Lower lobe of right lung (tissue), 2 donors: Measurements from ENCODE around the gene ARL2BP. TPM values are rescaled to one million over a fixed set of nuclear protein-coding genes. Genes with fewer than 3 reads are reported as not detected.

Experiments
- ATAC-seq, 2 donors: fragments of 200-7000 bp; cut with Tn5 transposase; one replicate each; pipeline ENCODE4 v1.9.1; 2020 to 2022; ENCODE audit warnings: mild to moderate bottlenecking in 2 of 2, moderate library complexity in 2 of 2
- DNase-seq: peaks from one replicate; pipeline ENCODE4 v3.0.0-alpha.2; 2020
- H3K27ac ChIP-seq: fragments of 200-600 bp; one replicate; pipeline ENCODE4 v1.8.0; 2022
- H3K27me3 ChIP-seq: fragments of 200-600 bp; one replicate; pipeline ENCODE4 v1.8.0; 2022; ENCODE audit warnings: low read depth
- H3K36me3 ChIP-seq: fragments of 200-600 bp; one replicate; pipeline ENCODE4 v1.8.0; 2022; ENCODE audit warnings: mild to moderate bottlenecking
- H3K4me1 ChIP-seq: fragments of 200-600 bp; one replicate; pipeline ENCODE4 v1.8.0; 2022
- H3K4me3 ChIP-seq: fragments of 200-600 bp; one replicate; pipeline ENCODE4 v1.8.0; 2022; ENCODE audit warnings: mild to moderate bottlenecking
- H3K9me3 ChIP-seq: fragments of 200-600 bp; one replicate; pipeline ENCODE4 v1.8.0; 2022
- intact Hi-C: fragments of 100-400 bp; cut with DNase I; formaldehyde crosslinking; loops from one replicate; pipeline ENCODE4 v1.11.0; 2022
- total RNA-seq: library from RNA; stranded (reverse); fragmentation: NEBNext Ultra II Directional; extraction: Animal tissue kit (Norgen Biotek cat#: 25700); gene quantifications from one replicate; pipeline ENCODE4 v1.2.1, GENCODE V29; 2021
- TF ChIP-seq, protein P1 (sequence below): fragments of 200-600 bp; IDR thresholded peaks from one replicate; pipeline ENCODE4 v1.8.0; 2022; ENCODE audit warnings: antibody characterized with exemption, mild to moderate bottlenecking
- donor health status: DM: no; HTN: yes; CAD: no; lungs with severe emphysema.

The ARL2BP gene
- total RNA-seq, 1 donor from 2014 or later: 58.1 TPM

DNA sequence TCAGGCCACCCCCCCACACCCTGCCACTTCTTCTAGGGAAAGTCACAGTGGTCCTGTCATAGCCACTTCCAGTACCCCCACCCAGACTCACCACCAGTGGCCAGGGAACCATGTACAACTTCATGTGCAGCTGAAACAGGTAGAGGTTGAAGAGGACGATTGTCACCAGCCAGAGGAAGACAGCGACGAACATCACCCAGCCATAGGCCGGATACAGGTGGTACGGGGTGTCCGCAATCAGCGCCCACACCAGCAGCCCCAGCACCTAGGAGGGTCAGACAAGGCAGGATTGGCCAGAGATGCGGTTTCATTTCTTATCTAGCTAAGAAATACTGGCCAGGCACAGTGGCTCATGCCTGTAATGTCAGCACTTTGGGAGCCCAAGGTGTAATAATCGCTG is 16.7 kb downstream of the ARL2BP start:
- Histone ChIP-seq H3K27me3 (no peaks in the 10 kb centered on the region), H3K4me1 (peaks cover 38% of the 10 kb centered on the region), H3K27ac (no peak overlapping the region), H3K36me3 (peaks cover 24% of the 10 kb centered on the region), H3K4me3 (no peak overlapping the region), H3K9me3 (no peaks in the 10 kb centered on the region)
- intact Hi-C loops: no loop called here
- ATAC-seq (no peak), DNase-seq (peak; percentile 10)
- TF ChIP-seq, protein P1, sequence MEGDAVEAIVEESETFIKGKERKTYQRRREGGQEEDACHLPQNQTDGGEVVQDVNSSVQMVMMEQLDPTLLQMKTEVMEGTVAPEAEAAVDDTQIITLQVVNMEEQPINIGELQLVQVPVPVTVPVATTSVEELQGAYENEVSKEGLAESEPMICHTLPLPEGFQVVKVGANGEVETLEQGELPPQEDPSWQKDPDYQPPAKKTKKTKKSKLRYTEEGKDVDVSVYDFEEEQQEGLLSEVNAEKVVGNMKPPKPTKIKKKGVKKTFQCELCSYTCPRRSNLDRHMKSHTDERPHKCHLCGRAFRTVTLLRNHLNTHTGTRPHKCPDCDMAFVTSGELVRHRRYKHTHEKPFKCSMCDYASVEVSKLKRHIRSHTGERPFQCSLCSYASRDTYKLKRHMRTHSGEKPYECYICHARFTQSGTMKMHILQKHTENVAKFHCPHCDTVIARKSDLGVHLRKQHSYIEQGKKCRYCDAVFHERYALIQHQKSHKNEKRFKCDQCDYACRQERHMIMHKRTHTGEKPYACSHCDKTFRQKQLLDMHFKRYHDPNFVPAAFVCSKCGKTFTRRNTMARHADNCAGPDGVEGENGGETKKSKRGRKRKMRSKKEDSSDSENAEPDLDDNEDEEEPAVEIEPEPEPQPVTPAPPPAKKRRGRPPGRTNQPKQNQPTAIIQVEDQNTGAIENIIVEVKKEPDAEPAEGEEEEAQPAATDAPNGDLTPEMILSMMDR: no peak

GRCh38 chr16:57262841-57263540 is 17.9 kb downstream of the ARL2BP start:
- peaks cover 12% of the 10 kb centered on the region for H3K36me3 ChIP-seq
- ATAC-seq (no peak), DNase-seq (peak; percentile 47)
- H3K4me1 ChIP-seq: peaks cover 50% of the 10 kb centered on the region
- no peak overlapping the region for H3K4me3 ChIP-seq
- intact Hi-C loops: no loop called here
- no peaks in the 10 kb centered on the region for H3K27me3 ChIP-seq
- peak overlapping the region; percentile 80 for H3K27ac ChIP-seq
- TF ChIP-seq, protein P1: no peak
- H3K9me3 ChIP-seq: no peaks in the 10 kb centered on the region

DNA sequence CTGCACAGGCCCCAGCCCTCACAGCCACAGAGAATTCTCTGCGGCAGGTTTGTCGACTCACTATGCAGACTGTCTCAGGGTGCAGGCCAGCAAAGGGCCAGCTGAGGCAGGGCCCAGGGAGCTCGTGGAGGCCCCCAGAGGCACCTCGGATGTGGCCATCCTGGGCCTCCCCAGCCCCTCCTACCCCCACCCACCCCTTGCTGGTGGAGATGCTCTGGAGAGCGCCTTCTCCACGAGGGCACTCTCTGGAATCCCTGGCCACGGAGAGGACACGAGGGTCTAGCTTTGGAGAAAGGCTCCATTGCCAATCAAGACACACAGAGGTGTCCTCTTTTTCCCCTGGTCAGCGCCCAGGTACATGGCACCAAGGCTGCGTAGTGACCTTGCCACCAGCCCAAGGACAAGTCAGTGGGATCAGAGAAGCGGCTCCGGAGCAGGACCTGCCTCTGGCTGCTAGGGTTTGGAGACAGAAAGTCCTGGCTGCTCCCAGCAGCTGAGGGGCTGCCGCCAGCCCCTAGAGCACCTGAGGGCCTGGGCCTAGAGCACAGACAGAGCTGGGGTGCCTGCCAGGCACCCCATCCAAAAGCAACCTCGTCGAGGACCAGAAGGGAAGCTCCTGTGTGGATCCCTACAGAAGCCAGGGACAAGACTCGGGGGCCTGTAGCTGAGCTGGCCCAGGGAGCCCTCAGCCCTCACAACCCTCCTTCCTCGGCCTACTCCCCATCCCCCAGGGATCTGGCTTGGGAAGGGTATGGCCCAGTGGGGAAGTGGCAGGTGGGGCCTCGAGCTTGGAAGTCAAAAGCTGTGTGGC is 18.7 kb downstream of the ARL2BP start:
- TF ChIP-seq, protein P1: no peak
- H3K27me3 ChIP-seq: no peaks in the 10 kb centered on the region
- intact Hi-C loops: no loop called here
- H3K4me1 ChIP-seq: peaks cover 57% of the 10 kb centered on the region
- H3K4me3 ChIP-seq: no peak overlapping the region
- H3K9me3 ChIP-seq: no peaks in the 10 kb centered on the region
- peak overlapping the region; percentile 80 for H3K27ac ChIP-seq
- peaks cover 7% of the 10 kb centered on the region for H3K36me3 ChIP-seq
- ATAC-seq (no peak), DNase-seq (peak; percentile 34)

DNA sequence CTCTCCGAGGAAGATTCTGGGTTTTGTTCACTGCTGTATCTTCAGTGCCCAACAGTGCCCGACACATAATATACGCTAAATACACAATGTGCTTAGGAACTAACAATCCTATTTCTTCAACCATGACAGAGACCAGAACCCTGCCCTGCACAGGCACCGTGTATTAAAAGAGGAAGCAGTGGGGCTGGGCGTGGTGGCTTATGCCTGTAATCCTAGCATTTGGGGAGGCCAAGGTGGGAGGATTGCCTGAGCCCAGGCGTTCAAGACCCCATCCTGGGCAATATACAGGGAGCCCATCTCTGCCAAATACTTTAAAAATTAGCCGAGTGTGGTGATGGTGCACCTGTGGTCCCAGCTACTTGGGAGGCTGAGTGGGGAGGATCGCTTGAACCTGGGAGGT is 19.3 kb downstream of the ARL2BP start:
- H3K4me1 ChIP-seq: peaks cover 64% of the 10 kb centered on the region
- no peaks in the 10 kb centered on the region for H3K9me3 ChIP-seq
- DNase-seq: peak; percentile 45

GRCh38 chr16:57264950-57265371 is 19.9 kb downstream of the ARL2BP start:
- Histone ChIP-seq H3K9me3 (no peaks in the 10 kb centered on the region), H3K4me3 (no peak overlapping the region), H3K27me3 (no peaks in the 10 kb centered on the region), H3K27ac (peak overlapping the region; percentile 80), H3K4me1 (peaks cover 66% of the 10 kb centered on the region), H3K36me3 (peaks cover 7% of the 10 kb centered on the region)
- intact Hi-C loops: no loop called here
- DNase-seq (peak; percentile 91), ATAC-seq (peak; percentile 87 to 89)
- TF ChIP-seq, protein P1: no peak

More for the DNA sequence above, 19.3 kb downstream of the ARL2BP start:
- TF ChIP-seq, protein P1: no peak
- Histone ChIP-seq H3K36me3 (peaks cover 7% of the 10 kb centered on the region), H3K27me3 (no peaks in the 10 kb centered on the region), H3K4me3 (no peak overlapping the region), H3K27ac (peak overlapping the region; percentile 80)
- intact Hi-C loops: no loop called here
- no peak for ATAC-seq
